NOMO-1 (cell line): ENCODE results near the gene DUSP12.
"Not testable (repeated sequence)": the region's sequence is repeated elsewhere in the genome, so short reads cannot be mapped to it uniquely, and the experiment has no call there.

Source experiments
- DNase-seq, 2 experiments: peaks; one replicate each; lab custom pipeline; 2025; ENCODE audit not compliant: unreplicated experiment in 2 of 2; lab: John Stamatoyannopoulos, UW

The DUSP12 gene

GRCh38 chr1:161768461-161768860 is 18.9 kb downstream of the DUSP12 start:
- no peak for DNase-seq

GRCh38 chr1:161768986-161769672 is 19.5 kb downstream of the DUSP12 start:
- no peak for DNase-seq

- DNase-seq: not testable (repeated sequence)
Measured at GRCh38 chr1:161769673-161770045, 20.1 kb downstream of the DUSP12 start.

GRCh38 chr1:161770250-161770649 is 20.7 kb downstream of the DUSP12 start:
- DNase-seq: no peak

- peak in 1 of 2 experiments; percentile 35 for DNase-seq
Measured at GRCh38 chr1:161771161-161771560, 21.6 kb downstream of the DUSP12 start.

GRCh38 chr1:161771973-161772372 is 22.4 kb downstream of the DUSP12 start:
- DNase-seq: no peak

GRCh38 chr1:161772397-161772796 is 22.8 kb downstream of the DUSP12 start:
- peak; percentile 57 to 71 for DNase-seq

- DNase-seq: no peak
Measured at GRCh38 chr1:161773791-161774190, 24.2 kb downstream of the DUSP12 start.

- DNase-seq: no peak
Measured at GRCh38 chr1:161777261-161777660, 27.7 kb downstream of the DUSP12 start.

GRCh38 chr1:161778522-161778921 is 28.9 kb downstream of the DUSP12 start:
- no peak for DNase-seq

- DNase-seq: no peak
Measured at GRCh38 chr1:161779393-161779792, 29.8 kb downstream of the DUSP12 start.

GRCh38 chr1:161781995-161782394 is 32.4 kb downstream of the DUSP12 start:
- DNase-seq: no peak

- no peak for DNase-seq
Measured at GRCh38 chr1:161782886-161783285, 33.3 kb downstream of the DUSP12 start.

GRCh38 chr1:161784968-161785367 is 35.4 kb downstream of the DUSP12 start:
- no peak for DNase-seq

GRCh38 chr1:161787355-161787754 is 37.8 kb downstream of the DUSP12 start:
- no peak for DNase-seq

GRCh38 chr1:161790587-161791317 is 41.2 kb downstream of the DUSP12 start:
- no peak for DNase-seq

- DNase-seq: no peak
Measured at GRCh38 chr1:161791904-161792655, 42.5 kb downstream of the DUSP12 start.

- DNase-seq: peak in 1 of 2 experiments; percentile 53
Measured at GRCh38 chr1:161792740-161793139, 43.2 kb downstream of the DUSP12 start.

GRCh38 chr1:161799792-161800191 is 50.2 kb downstream of the DUSP12 start:
- no peak for DNase-seq

GRCh38 chr1:161801955-161802354 is 52.4 kb downstream of the DUSP12 start:
- DNase-seq: no peak

GRCh38 chr1:161803181-161803580 is 53.6 kb downstream of the DUSP12 start:
- DNase-seq: no peak
